CD14-positive monocyte (primary cell): ENCODE results near the gene CABLES2. TPM values are rescaled to one million over a fixed set of nuclear protein-coding genes. Genes with fewer than 3 reads are reported as not detected.
"Not testable (repeated sequence)": the region's sequence is repeated elsewhere in the genome, so short reads cannot be mapped to it uniquely, and the experiment has no call there.

Experiments used
- DNase-seq, 3 donors: peaks; one replicate each; pipeline ENCODE4 v3.0.0-alpha.2; 2011 to 2022
- H2AFZ ChIP-seq: 2 replicates; pipeline ENCODE4 v1.6.0; 2012; ENCODE audit warnings: mild to moderate bottlenecking, low read depth, low read length, inconsistent platforms; ENCODE audit not compliant: insufficient read depth, poor library complexity, severe bottlenecking
- H3K27ac ChIP-seq, 2 donors: 1 replicate in 1 of 2; 2 replicates in 1 of 2; pipeline ENCODE4 v1.5.1; 2012 to 2013; ENCODE audit warnings: low read length in 2 of 2, control low read depth in 1 of 2, inconsistent platforms in 1 of 2, low read depth in 1 of 2, mild to moderate bottlenecking in 1 of 2
- H3K27me3 ChIP-seq, 2 donors: one replicate each; pipeline versions ENCODE4 v1.6.0 to v1.6.1; 2011 to 2013; ENCODE audit warnings: low read length in 2 of 2; ENCODE audit not compliant: control insufficient read depth in 2 of 2, insufficient read depth in 2 of 2
- H3K36me3 ChIP-seq, 2 donors: replicated peaks in 1 of 2; 1 replicate in 1 of 2; 2 replicates in 1 of 2; pipeline versions ENCODE4 v1.5.1 to v1.6.1; 2012 to 2013; ENCODE audit warnings: low read length in 2 of 2, control low read depth in 1 of 2, inconsistent platforms in 1 of 2, mild to moderate bottlenecking in 1 of 2; ENCODE audit not compliant: insufficient read depth in 2 of 2, control insufficient read depth in 1 of 2
- H3K4me1 ChIP-seq, 2 donors: 1 replicate in 1 of 2; 2 replicates in 1 of 2; pipeline versions ENCODE4 v1.5.1 to v1.6.1; 2012 to 2013; ENCODE audit warnings: low read length in 2 of 2, control low read depth in 1 of 2, inconsistent platforms in 1 of 2, mild to moderate bottlenecking in 1 of 2, moderate library complexity in 1 of 2; ENCODE audit not compliant: insufficient read depth in 2 of 2, control insufficient read depth in 1 of 2
- H3K4me2 ChIP-seq: replicated peaks from 2 replicates; pipeline ENCODE3; 2012; ENCODE audit warnings: low read length, moderate library complexity, mild to moderate bottlenecking; ENCODE audit not compliant: poor library complexity, severe bottlenecking; ENCODE audit errors: extremely low read depth
- H3K4me3 ChIP-seq, 3 experiments: fragments of 200-600 bp in 1 of 3; sonication (generic) in 1 of 3; replicated peaks in 1 of 3; 1 replicate in 2 of 3; 2 replicates in 1 of 3; pipeline ENCODE4 v1.5.1; 2011 to 2013; ENCODE audit warnings: low read length in 3 of 3, mild to moderate bottlenecking in 3 of 3, control low read depth in 2 of 3, low read depth in 2 of 3, inconsistent platforms in 1 of 3, moderate library complexity in 1 of 3
- H3K79me2 ChIP-seq: 2 replicates; pipeline ENCODE4 v1.6.0; 2012; ENCODE audit warnings: mild to moderate bottlenecking, control low read depth, inconsistent platforms, low read length, moderate library complexity; ENCODE audit not compliant: insufficient read depth
- H3K9ac ChIP-seq: 2 replicates; pipeline ENCODE4 v1.6.0; 2017; ENCODE audit warnings: low read length, mild to moderate bottlenecking; ENCODE audit not compliant: insufficient read depth, poor library complexity, severe bottlenecking
- H3K9me3 ChIP-seq, 2 donors: replicated peaks in 1 of 2; 1 replicate in 1 of 2; 2 replicates in 1 of 2; pipeline versions ENCODE4 v1.5.1 to v1.6.1; 2012 to 2013; ENCODE audit warnings: low read length in 2 of 2, control low read depth in 1 of 2; ENCODE audit not compliant: control insufficient read depth in 1 of 2, insufficient read depth in 1 of 2
- H4K20me1 ChIP-seq: 2 replicates; pipeline ENCODE4 v1.6.0; 2012; ENCODE audit warnings: mild to moderate bottlenecking, low read length, control low read depth, moderate library complexity; ENCODE audit not compliant: insufficient read depth
- H3K27ac Mint-ChIP-seq, 7 donors: one replicate each; pipeline ENCODE4 v1.8.0; 2020; ENCODE audit warnings: mild to moderate bottlenecking in 7 of 7, mixed read lengths in 7 of 7, moderate library complexity in 6 of 7, inconsistent platforms in 2 of 7
- H3K27me3 Mint-ChIP-seq, 3 donors: one replicate each; pipeline ENCODE4 v1.8.0; 2021 to 2022; ENCODE audit warnings: low read depth in 3 of 3, mild to moderate bottlenecking in 3 of 3, mixed read lengths in 3 of 3, moderate library complexity in 3 of 3, inconsistent platforms in 1 of 3
- H3K36me3 Mint-ChIP-seq, 2 donors: one replicate each; pipeline ENCODE4 v1.8.0; 2020; ENCODE audit warnings: mixed read lengths in 2 of 2, inconsistent platforms in 1 of 2, mild to moderate bottlenecking in 1 of 2
- H3K4me1 Mint-ChIP-seq: one replicate; pipeline ENCODE4 v1.8.0; 2020; ENCODE audit warnings: mild to moderate bottlenecking, mixed read lengths
- H3K4me3 Mint-ChIP-seq, 2 donors: one replicate each; pipeline ENCODE4 v1.8.0; 2020; ENCODE audit warnings: mild to moderate bottlenecking in 2 of 2, mixed read lengths in 2 of 2, moderate library complexity in 1 of 2
- H3K9me3 Mint-ChIP-seq, 7 donors: one replicate each; pipeline ENCODE4 v1.8.0; 2020 to 2022; ENCODE audit warnings: mixed read lengths in 7 of 7, mild to moderate bottlenecking in 6 of 7, moderate library complexity in 6 of 7, inconsistent platforms in 2 of 7
- CTCF ChIP-seq: fragments of 200-600 bp; IDR thresholded peaks from one replicate; pipeline ENCODE4 v1.8.0; 2022; ENCODE audit warnings: antibody characterized with exemption, mild to moderate bottlenecking
- WGBS: methylation state at CpG from one replicate; pipeline ENCODE4 v1.1.5; 2013; ENCODE audit warnings: missing lambda C conversion rate; ENCODE audit not compliant: insufficient coverage; 5-methylcytosine and 5-hydroxymethylcytosine counted together
- intact Hi-C, 2 donors: fragments of 100-400 bp; cut with micrococcal nuclease; formaldehyde crosslinking; loops; one replicate each; pipeline versions ENCODE4 v1.15.0 to v1.15.1; 2023
- polyA plus RNA-seq, 3 donors: library from polyadenylated mRNA; depleted of rRNA in 1 of 3; unstranded in 2 of 3; stranded (reverse) in 1 of 3; fragments of 300-500 nt in 2 of 3; fragments of >200 nt in 1 of 3; fragmentation: Illumina TruSeq in 2 of 3; gene quantifications; 1 replicate in 2 of 3; 2 replicates in 1 of 3; pipeline ENCODE4 v1.2.3, GENCODE V29; 2012 to 2021

The CABLES2 gene
- polyA plus RNA-seq, 3 donors = 0.60 to 4.0 (median 0.61) TPM

- H3K4me1 Mint-ChIP-seq = no peaks in the 10 kb centered on the region
- no peaks in the 10 kb centered on the region for H3K79me2 ChIP-seq
- H2AFZ ChIP-seq = no peak overlapping the region
- no peaks in the 10 kb centered on the region for H3K36me3 ChIP-seq
- H3K36me3 Mint-ChIP-seq = no peaks in the 10 kb centered on the region
- no peak overlapping the region for H3K27ac ChIP-seq
- WGBS = 80% methylated on average over 21 of the region's 22 CpGs
- no peaks in the 10 kb centered on the region for H3K4me1 ChIP-seq
- no peaks in the 10 kb centered on the region for H3K9me3 ChIP-seq
- no peak overlapping the region for H3K4me2 ChIP-seq
- H3K27me3 ChIP-seq = no peaks in the 10 kb centered on the region
- no peak overlapping the region for H3K4me3 ChIP-seq
- no peak overlapping the region for H3K27ac Mint-ChIP-seq
- intact Hi-C loops = no loop called here
- no peak for TF ChIP-seq CTCF
- H4K20me1 ChIP-seq = no peaks in the 10 kb centered on the region
- no peak overlapping the region for H3K9ac ChIP-seq
- peaks cover 0 to 1% (median 0%) of the 10 kb centered on the region in 7 donors for H3K9me3 Mint-ChIP-seq
- peaks cover 4 to 14% (median 7%) of the 10 kb centered on the region in 3 donors for H3K27me3 Mint-ChIP-seq
- no peak for DNase-seq
- no peak overlapping the region for H3K4me3 Mint-ChIP-seq
Measured at GRCh38 chr20:62426699-62427131, 19.6 kb upstream of the CABLES2 start.

- not testable (repeated sequence) for H2AFZ ChIP-seq
- WGBS = 93% methylated on average over 2 of the region's 4 CpGs
Measured at GRCh38 chr20:62426059-62426348, 18.9 kb upstream of the CABLES2 start.

More at GRCh38 chr20:62426059-62426348, 18.9 kb upstream of the CABLES2 start:
- H3K4me1 ChIP-seq, intact Hi-C loops, H3K27ac Mint-ChIP-seq, H4K20me1 ChIP-seq, H3K4me2 ChIP-seq, H3K4me3 ChIP-seq, H3K36me3 Mint-ChIP-seq, H3K27ac ChIP-seq, DNase-seq, H3K4me3 Mint-ChIP-seq, H3K27me3 ChIP-seq, H3K36me3 ChIP-seq, H3K9ac ChIP-seq, H3K9me3 ChIP-seq, H3K4me1 Mint-ChIP-seq, H3K79me2 ChIP-seq, H3K9me3 Mint-ChIP-seq: not testable (repeated sequence)
- H3K27me3 Mint-ChIP-seq = peaks cover 2 to 14% (median 7%) of the 10 kb centered on the region in 3 donors
